Measurements from ENCODE around the gene LGSN. TPM values are rescaled to one million over a fixed set of nuclear protein-coding genes. Genes with fewer than 3 reads are reported as not detected.

Gene LGSN
- total and polyA plus RNA-seq, 10 of the 15 experiments (the other 5 are each of a cell fraction or from before 2014, with no cell fraction given): not detected

DNA sequence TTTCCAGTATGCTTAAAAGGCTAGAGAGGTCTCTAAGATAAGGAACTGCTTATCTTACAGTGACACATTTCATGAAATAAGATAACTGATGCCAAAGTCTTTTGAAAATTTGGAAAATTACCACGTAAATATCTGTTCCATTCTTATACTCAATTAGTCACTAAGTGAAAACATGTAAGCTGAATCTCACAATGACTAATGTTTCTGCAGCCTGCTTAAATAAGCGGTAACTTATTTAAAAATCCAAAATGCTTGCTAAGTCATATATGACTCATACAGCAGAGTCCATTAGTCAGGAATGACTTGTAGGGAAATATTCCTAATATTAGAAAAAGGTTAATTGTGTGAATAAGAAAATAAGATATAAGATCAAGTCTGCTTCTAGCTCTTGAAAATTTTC is 27.8 kb upstream of the LGSN start:
- ChIA-PET POLR2A (interaction anchor here (1.1 kb wide), 1 partner anchor 227 kb away, joined by 3 read pairs; no protein-coding TSS in a partner anchor), RAD21 (ENCODE audit: unreplicated experiment) (interaction anchor here (0.7 to 7.8 kb wide), 5 partner anchors 251 to 459 kb away, joined by 3 to 114 read pairs (median 3); no protein-coding TSS in a partner anchor), CTCF (interaction anchor here (0.6 to 6.6 kb wide), 11 partner anchors 28 to 455 kb away, joined by 3 to 101 read pairs (median 4); partner anchors contain the start of gene LGSN), SMC1A (ENCODE audit: uncharacterized antibody, unreplicated experiment) (interaction anchor here (0.7 to 9.8 kb wide), 7 partner anchors 38 to 455 kb away, joined by 3 to 218 read pairs (median 6); no protein-coding TSS in a partner anchor)
- intact Hi-C loops (cut with micrococcal nuclease; ENCODE audit: unreplicated experiment): no loop called here
- in situ Hi-C loops (cut with MboI): no loop called here
- no peaks in the 10 kb centered on the region; the same call in 2 of the 3 replicates for H3K9me3 ChIP-seq (replicated peaks; ENCODE audit: control insufficient read depth, insufficient read depth, low read length)
- H3K9ac ChIP-seq (ENCODE audit: control insufficient read depth, insufficient read depth, low read length): no peak overlapping the region
- H3K79me2 ChIP-seq (ENCODE audit: control insufficient read depth, insufficient read depth, low read length): no peaks in the 10 kb centered on the region
- peaks cover 11% of the 10 kb centered on the region for H3K4me1 ChIP-seq (ENCODE audit: control insufficient read depth, insufficient read depth, low read length)
- no peak overlapping the region for H3K4me3 ChIP-seq
- ATAC-seq: peak; percentile 25
- H3K27ac ChIP-seq (ENCODE audit: control insufficient read depth, insufficient read depth): no peak overlapping the region
- no peak overlapping the region for H2AFZ ChIP-seq (ENCODE audit: control insufficient read depth, low read depth, low read length)
- 42% methylated on average over 2 of the region's 2 CpGs for WGBS (ENCODE audit: insufficient coverage, insufficient replicate concordance, low lambda C conversion rate, missing lambda C conversion rate)
- H3K36me3 ChIP-seq (ENCODE audit: control insufficient read depth in 2 of 2, insufficient read depth in 2 of 2, low read length in 1 of 2): no peaks in the 10 kb centered on the region
- no peak overlapping the region for H3K4me2 ChIP-seq (ENCODE audit: control insufficient read depth, insufficient read depth)
- no peaks in the 10 kb centered on the region for H4K20me1 ChIP-seq (ENCODE audit: control insufficient read depth, insufficient read depth)
- DNase-seq (ENCODE audit: low read depth, low spot score): no peak
- H3K27me3 ChIP-seq (replicated peaks in 1 of 2; ENCODE audit: control insufficient read depth in 2 of 2, insufficient read depth in 2 of 2, low read length in 1 of 2): no peaks in the 10 kb centered on the region
- no TSS peak for BruUV-seq (replicated peaks)
- no peak for FAIRE-seq
- TF ChIP-seq MEF2A (IDR thresholded peaks at IDR 0.05; ENCODE audit: insufficient read depth, low read depth, low read length) (no peak), SPI1 (IDR thresholded peaks at IDR 0.05; ENCODE audit: borderline replicate concordance, insufficient read depth, low read depth, low read length) (no peak), JUNB (IDR thresholded peaks at IDR 0.05) (peak; percentile 89), CHD2 (IDR thresholded peaks at IDR 0.05; ENCODE audit: borderline replicate concordance, low read depth, low read length) (no peak), CREM (IDR thresholded peaks at IDR 0.05; ENCODE audit: low read depth) (no peak), CBFB (IDR thresholded peaks at IDR 0.05; ENCODE audit: low read depth) (no peak), MTA2 (IDR thresholded peaks at IDR 0.05; ENCODE audit: low read depth) (0 out of 2 replicates have a peak, but pooled peaks have one; percentile 38), SIX5 (IDR thresholded peaks at IDR 0.05; ENCODE audit: low read depth, low read length, severe bottlenecking) (no peak), NFIC (IDR thresholded peaks at IDR 0.05; ENCODE audit: low read depth, low read length) (peak; percentile 79; the same call in 1 of the 2 replicates)
- TF ChIP-seq, protein P1, sequence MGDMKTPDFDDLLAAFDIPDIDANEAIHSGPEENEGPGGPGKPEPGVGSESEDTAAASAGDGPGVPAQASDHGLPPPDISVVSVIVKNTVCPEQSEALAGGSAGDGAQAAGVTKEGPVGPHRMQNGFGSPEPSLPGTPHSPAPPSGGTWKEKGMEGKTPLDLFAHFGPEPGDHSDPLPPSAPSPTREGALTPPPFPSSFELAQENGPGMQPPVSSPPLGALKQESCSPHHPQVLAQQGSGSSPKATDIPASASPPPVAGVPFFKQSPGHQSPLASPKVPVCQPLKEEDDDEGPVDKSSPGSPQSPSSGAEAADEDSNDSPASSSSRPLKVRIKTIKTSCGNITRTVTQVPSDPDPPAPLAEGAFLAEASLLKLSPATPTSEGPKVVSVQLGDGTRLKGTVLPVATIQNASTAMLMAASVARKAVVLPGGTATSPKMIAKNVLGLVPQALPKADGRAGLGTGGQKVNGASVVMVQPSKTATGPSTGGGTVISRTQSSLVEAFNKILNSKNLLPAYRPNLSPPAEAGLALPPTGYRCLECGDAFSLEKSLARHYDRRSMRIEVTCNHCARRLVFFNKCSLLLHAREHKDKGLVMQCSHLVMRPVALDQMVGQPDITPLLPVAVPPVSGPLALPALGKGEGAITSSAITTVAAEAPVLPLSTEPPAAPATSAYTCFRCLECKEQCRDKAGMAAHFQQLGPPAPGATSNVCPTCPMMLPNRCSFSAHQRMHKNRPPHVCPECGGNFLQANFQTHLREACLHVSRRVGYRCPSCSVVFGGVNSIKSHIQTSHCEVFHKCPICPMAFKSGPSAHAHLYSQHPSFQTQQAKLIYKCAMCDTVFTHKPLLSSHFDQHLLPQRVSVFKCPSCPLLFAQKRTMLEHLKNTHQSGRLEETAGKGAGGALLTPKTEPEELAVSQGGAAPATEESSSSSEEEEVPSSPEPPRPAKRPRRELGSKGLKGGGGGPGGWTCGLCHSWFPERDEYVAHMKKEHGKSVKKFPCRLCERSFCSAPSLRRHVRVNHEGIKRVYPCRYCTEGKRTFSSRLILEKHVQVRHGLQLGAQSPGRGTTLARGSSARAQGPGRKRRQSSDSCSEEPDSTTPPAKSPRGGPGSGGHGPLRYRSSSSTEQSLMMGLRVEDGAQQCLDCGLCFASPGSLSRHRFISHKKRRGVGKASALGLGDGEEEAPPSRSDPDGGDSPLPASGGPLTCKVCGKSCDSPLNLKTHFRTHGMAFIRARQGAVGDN (IDR thresholded peaks at IDR 0.05): no peak
- TF ChIP-seq, protein P2, sequence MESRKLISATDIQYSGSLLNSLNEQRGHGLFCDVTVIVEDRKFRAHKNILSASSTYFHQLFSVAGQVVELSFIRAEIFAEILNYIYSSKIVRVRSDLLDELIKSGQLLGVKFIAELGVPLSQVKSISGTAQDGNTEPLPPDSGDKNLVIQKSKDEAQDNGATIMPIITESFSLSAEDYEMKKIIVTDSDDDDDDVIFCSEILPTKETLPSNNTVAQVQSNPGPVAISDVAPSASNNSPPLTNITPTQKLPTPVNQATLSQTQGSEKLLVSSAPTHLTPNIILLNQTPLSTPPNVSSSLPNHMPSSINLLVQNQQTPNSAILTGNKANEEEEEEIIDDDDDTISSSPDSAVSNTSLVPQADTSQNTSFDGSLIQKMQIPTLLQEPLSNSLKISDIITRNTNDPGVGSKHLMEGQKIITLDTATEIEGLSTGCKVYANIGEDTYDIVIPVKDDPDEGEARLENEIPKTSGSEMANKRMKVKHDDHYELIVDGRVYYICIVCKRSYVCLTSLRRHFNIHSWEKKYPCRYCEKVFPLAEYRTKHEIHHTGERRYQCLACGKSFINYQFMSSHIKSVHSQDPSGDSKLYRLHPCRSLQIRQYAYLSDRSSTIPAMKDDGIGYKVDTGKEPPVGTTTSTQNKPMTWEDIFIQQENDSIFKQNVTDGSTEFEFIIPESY (IDR thresholded peaks at IDR 0.05): no peak
- TF ChIP-seq, protein P3, sequence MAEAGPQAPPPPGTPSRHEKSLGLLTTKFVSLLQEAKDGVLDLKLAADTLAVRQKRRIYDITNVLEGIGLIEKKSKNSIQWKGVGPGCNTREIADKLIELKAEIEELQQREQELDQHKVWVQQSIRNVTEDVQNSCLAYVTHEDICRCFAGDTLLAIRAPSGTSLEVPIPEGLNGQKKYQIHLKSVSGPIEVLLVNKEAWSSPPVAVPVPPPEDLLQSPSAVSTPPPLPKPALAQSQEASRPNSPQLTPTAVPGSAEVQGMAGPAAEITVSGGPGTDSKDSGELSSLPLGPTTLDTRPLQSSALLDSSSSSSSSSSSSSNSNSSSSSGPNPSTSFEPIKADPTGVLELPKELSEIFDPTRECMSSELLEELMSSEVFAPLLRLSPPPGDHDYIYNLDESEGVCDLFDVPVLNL (IDR thresholded peaks at IDR 0.05; ENCODE audit: low read depth, low read length): no peak
- TF ChIP-seq, protein P4, sequence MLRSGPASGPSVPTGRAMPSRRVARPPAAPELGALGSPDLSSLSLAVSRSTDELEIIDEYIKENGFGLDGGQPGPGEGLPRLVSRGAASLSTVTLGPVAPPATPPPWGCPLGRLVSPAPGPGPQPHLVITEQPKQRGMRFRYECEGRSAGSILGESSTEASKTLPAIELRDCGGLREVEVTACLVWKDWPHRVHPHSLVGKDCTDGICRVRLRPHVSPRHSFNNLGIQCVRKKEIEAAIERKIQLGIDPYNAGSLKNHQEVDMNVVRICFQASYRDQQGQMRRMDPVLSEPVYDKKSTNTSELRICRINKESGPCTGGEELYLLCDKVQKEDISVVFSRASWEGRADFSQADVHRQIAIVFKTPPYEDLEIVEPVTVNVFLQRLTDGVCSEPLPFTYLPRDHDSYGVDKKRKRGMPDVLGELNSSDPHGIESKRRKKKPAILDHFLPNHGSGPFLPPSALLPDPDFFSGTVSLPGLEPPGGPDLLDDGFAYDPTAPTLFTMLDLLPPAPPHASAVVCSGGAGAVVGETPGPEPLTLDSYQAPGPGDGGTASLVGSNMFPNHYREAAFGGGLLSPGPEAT (IDR thresholded peaks at IDR 0.05; ENCODE audit: low read depth): peak; percentile 55; the same call in 1 of the 2 replicates
- TF ChIP-seq, protein P5, sequence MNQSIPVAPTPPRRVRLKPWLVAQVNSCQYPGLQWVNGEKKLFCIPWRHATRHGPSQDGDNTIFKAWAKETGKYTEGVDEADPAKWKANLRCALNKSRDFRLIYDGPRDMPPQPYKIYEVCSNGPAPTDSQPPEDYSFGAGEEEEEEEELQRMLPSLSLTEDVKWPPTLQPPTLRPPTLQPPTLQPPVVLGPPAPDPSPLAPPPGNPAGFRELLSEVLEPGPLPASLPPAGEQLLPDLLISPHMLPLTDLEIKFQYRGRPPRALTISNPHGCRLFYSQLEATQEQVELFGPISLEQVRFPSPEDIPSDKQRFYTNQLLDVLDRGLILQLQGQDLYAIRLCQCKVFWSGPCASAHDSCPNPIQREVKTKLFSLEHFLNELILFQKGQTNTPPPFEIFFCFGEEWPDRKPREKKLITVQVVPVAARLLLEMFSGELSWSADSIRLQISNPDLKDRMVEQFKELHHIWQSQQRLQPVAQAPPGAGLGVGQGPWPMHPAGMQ (IDR thresholded peaks at IDR 0.05; ENCODE audit: borderline replicate concordance): no peak
